GM12878 (cell line): ENCODE results near the gene RAPGEF4. TPM values are rescaled to one million over a fixed set of nuclear protein-coding genes. Genes with fewer than 3 reads are reported as not detected.

Experiments used
- ATAC-seq: fragments of 200-7000 bp; cut with Tn5 transposase; 3 replicates; pipeline ENCODE4 v1.9.1; 2020; ENCODE audit warnings: mild to moderate bottlenecking, moderate library complexity
- BruUV-seq: library from RNA; stranded (reverse); fragments of 400-500 nt; replicated peaks from 2 replicates; lab custom pipeline; 2021; lab: Mats Ljungman, UMichigan
- CTCF ChIA-PET: fragments of 300-600 bp; sonication (Branson Sonifier 250); formaldehyde crosslinking; extraction: SDS; loops from one replicate; lab custom pipeline; 2021; ENCODE audit warnings: inconsistent platforms; lab: Yijun Ruan, JAX
- POLR2A ChIA-PET: fragments of 350-600 bp; formaldehyde crosslinking; extraction: SDS; loops from one replicate; lab custom pipeline; 2021; ENCODE audit warnings: inconsistent platforms; lab: Charles Lee
- RAD21 ChIA-PET: fragments of 300-600 bp; sonication (Branson Sonifier 250); formaldehyde crosslinking; loops from one replicate; lab custom pipeline; 2023; ENCODE audit warnings: antibody characterized with exemption; ENCODE audit not compliant: unreplicated experiment; lab: Charles Lee
- SMC1A ChIA-PET: fragments of 300-600 bp; sonication (Branson Sonifier 250); formaldehyde crosslinking; loops from one replicate; lab custom pipeline; 2023; ENCODE audit not compliant: unreplicated experiment, uncharacterized antibody; lab: Charles Lee
- DNase-seq: peaks from one replicate; pipeline ENCODE4 v3.0.0-alpha.2; 2011; ENCODE audit warnings: low read depth, low spot score
- FAIRE-seq: peaks from 3 replicates; lab custom pipeline; 2011; peaks lifted over from hg19 to GRCh38; lab: Jason Lieb, UNC
- H2AFZ ChIP-seq: 2 replicates; pipeline ENCODE4 v1.6.0; 2011; ENCODE audit warnings: low read depth, low read length, control low read depth; ENCODE audit not compliant: control insufficient read depth
- H3K27ac ChIP-seq: 2 replicates; pipeline ENCODE4 v1.5.1; 2011; ENCODE audit warnings: control low read depth; ENCODE audit not compliant: control insufficient read depth, insufficient read depth
- H3K27me3 ChIP-seq, 2 experiments: replicated peaks in 1 of 2; 2 replicates each; pipeline versions ENCODE4 v1.6.0 to v1.6.1; 2011; ENCODE audit warnings: low read length in 1 of 2; ENCODE audit not compliant: control insufficient read depth in 2 of 2, insufficient read depth in 2 of 2
- H3K36me3 ChIP-seq, 2 experiments: 2 replicates each; pipeline ENCODE4 v1.5.1; 2011; ENCODE audit warnings: low read length in 1 of 2; ENCODE audit not compliant: control insufficient read depth in 2 of 2, insufficient read depth in 2 of 2
- H3K4me1 ChIP-seq: 2 replicates; pipeline ENCODE4 v1.6.1; 2011; ENCODE audit warnings: mild to moderate bottlenecking, low read length, moderate library complexity, mixed read lengths; ENCODE audit not compliant: control insufficient read depth, insufficient read depth
- H3K4me2 ChIP-seq: 2 replicates; pipeline ENCODE4 v1.6.0; 2011; ENCODE audit warnings: control low read depth; ENCODE audit not compliant: control insufficient read depth, insufficient read depth
- H3K4me3 ChIP-seq: fragments of 200-600 bp; sonication (generic); 2 replicates; pipeline ENCODE4 v1.5.1; 2016
- H3K79me2 ChIP-seq: 2 replicates; pipeline ENCODE4 v1.6.0; 2011; ENCODE audit warnings: low read length; ENCODE audit not compliant: control insufficient read depth, insufficient read depth
- H3K9ac ChIP-seq: 2 replicates; pipeline ENCODE4 v1.8.0; 2011; ENCODE audit warnings: low read length, control low read depth, mixed read lengths; ENCODE audit not compliant: control insufficient read depth, insufficient read depth
- H3K9me3 ChIP-seq: replicated peaks from 3 replicates; pipeline ENCODE4 v1.5.1; 2011; ENCODE audit warnings: mild to moderate bottlenecking, low read length; ENCODE audit not compliant: control insufficient read depth, insufficient read depth
- H4K20me1 ChIP-seq: 2 replicates; pipeline ENCODE4 v1.6.0; 2011; ENCODE audit not compliant: control insufficient read depth, insufficient read depth
- FOXM1 ChIP-seq: IDR thresholded peaks from 2 replicates; pipeline ENCODE4 v1.6.1; 2012; ENCODE audit warnings: low read depth, mild to moderate bottlenecking, inconsistent platforms, low read length, moderate library complexity
- POLR2AphosphoS2 ChIP-seq: IDR thresholded peaks from 2 replicates; pipeline ENCODE4 v1.6.1; 2011; ENCODE audit warnings: low read depth, mild to moderate bottlenecking, low read length, improper control_type of control experiment, moderate library complexity
- ZNF207 ChIP-seq: fragments of 450-650 bp; IDR thresholded peaks from 2 replicates; pipeline ENCODE4 v1.6.1; 2014; ENCODE audit warnings: antibody characterized with exemption, mild to moderate bottlenecking, borderline replicate concordance
- ZNF384 ChIP-seq: IDR thresholded peaks from 2 replicates; pipeline ENCODE4 v1.6.1; 2012; ENCODE audit warnings: low read depth, mild to moderate bottlenecking, low read length, improper control_type of control experiment, borderline replicate concordance
- ZNF687 ChIP-seq: fragments of 450-650 bp; IDR thresholded peaks from 2 replicates; pipeline ENCODE4 v1.6.1; 2017; ENCODE audit warnings: mild to moderate bottlenecking, moderate library complexity
- WGBS: methylation state at CpG from one replicate; pipeline ENCODE4 v1.1.6; 2016; ENCODE audit warnings: low lambda C conversion rate; ENCODE audit not compliant: insufficient replicate concordance, insufficient coverage; ENCODE audit errors: missing lambda C conversion rate; 5-methylcytosine and 5-hydroxymethylcytosine counted together
- in situ Hi-C: fragments of 300-500 bp; cut with MboI; formaldehyde crosslinking; loops from 9 replicates; pipeline ENCODE4 v1.14.3; 2018; ENCODE audit warnings: mixed read lengths
- intact Hi-C: fragments of 100-400 bp; cut with micrococcal nuclease; formaldehyde crosslinking; loops from one replicate; pipeline ENCODE4 v1.14.2; 2022; ENCODE audit not compliant: unreplicated experiment
- polyA plus RNA-seq, 11 experiments: library from polyadenylated mRNA; depleted of rRNA in 4 of 11; unstranded in 6 of 11; stranded (reverse) in 5 of 11; fragments of >200 nt; fragmentation: Nextera tagmentation in 4 of 11; fragmentation: Illumina TruSeq in 1 of 11; extraction: Ambion mirVana in 4 of 11; extraction: Trizol in 1 of 11; gene quantifications; 1 replicate in 1 of 11; 2 replicates in 10 of 11; pipeline versions ENCODE4 v1.2.1 to v1.2.3, GENCODE V29; 2011 to 2016; ENCODE audit warnings: inconsistent platforms in 2 of 11, missing spikeins in 2 of 11, low read depth in 1 of 11
- total RNA-seq, 4 experiments: library from RNA; depleted of rRNA in 3 of 4; stranded (reverse); fragments of >200 nt in 3 of 4; fragmentation: Illumina TruSeq in 1 of 4; extraction: Trizol in 1 of 4; gene quantifications; 2 replicates each; pipeline versions ENCODE4 v1.2.1 to v1.2.3, GENCODE V29; 2013 to 2021

The RAPGEF4 gene
- total and polyA plus RNA-seq, 10 of the 15 experiments (the other 5 are each of a cell fraction or from before 2014, with no cell fraction given): 0.18 TPM; not detected in 8

GRCh38 chr2:172926785-172927640 is 191.4 kb downstream of the RAPGEF4 start (continued):
- TF ChIP-seq ZNF384 (no peak), ZNF207 (no peak), FOXM1 (no peak), ZNF687 (no peak)

GRCh38 chr2:172927641-172928357 is 192.2 kb downstream of the RAPGEF4 start:
- 38% methylated on average over 8 of the region's 8 CpGs for WGBS
- H3K36me3 ChIP-seq: no peaks in the 10 kb centered on the region
- no peak for TF ChIP-seq ZNF384
- TF ChIP-seq POLR2AphosphoS2: no peak
- TF ChIP-seq, all 136 proteins: peak for 0
- DNase-seq: no peak
- ChIA-PET CTCF (interaction anchor here (1.0 to 5.2 kb wide), 2 partner anchors 12 to 65 kb away, joined by 4 to 20 read pairs; no protein-coding TSS in a partner anchor), RAD21 (no interaction called here), SMC1A (interaction anchor here (1.0 kb wide), 1 partner anchor 120 kb away, joined by 3 read pairs; no protein-coding TSS in a partner anchor), POLR2A (no interaction called here)
- in situ Hi-C loops (loop anchor here (5.0 to 25.0 kb wide), 2 partner anchors 60 to 115 kb away; no protein-coding TSS in a partner anchor), intact Hi-C loops (no loop called here)
- no peak for ATAC-seq
- Histone ChIP-seq H3K9ac (no peak overlapping the region), H2AFZ (no peak overlapping the region), H3K9me3 (no peaks in the 10 kb centered on the region), H3K4me1 (no peaks in the 10 kb centered on the region), H3K4me2 (no peak overlapping the region), H3K27ac (no peak overlapping the region), H3K27me3 (no peaks in the 10 kb centered on the region; a peak in 1 of 4 replicates), H3K79me2 (no peaks in the 10 kb centered on the region), H3K4me3 (no peak overlapping the region), H4K20me1 (no peaks in the 10 kb centered on the region)
- no TSS peak for BruUV-seq
- FAIRE-seq: no peak
